SH-SY5Y (cell line): ENCODE measurements around the gene CCDC122.

ENCODE experiments used
- GATA2 ChIP-seq: IDR thresholded peaks from 2 replicates; pipeline ENCODE4 v1.6.1; 2011; ENCODE audit warnings: mild to moderate bottlenecking, low read depth, low read length
- GATA3 ChIP-seq: IDR thresholded peaks from 2 replicates; pipeline ENCODE4 v1.6.1; 2011; ENCODE audit warnings: low read depth, mild to moderate bottlenecking, low read length, moderate library complexity

Gene CCDC122

DNA sequence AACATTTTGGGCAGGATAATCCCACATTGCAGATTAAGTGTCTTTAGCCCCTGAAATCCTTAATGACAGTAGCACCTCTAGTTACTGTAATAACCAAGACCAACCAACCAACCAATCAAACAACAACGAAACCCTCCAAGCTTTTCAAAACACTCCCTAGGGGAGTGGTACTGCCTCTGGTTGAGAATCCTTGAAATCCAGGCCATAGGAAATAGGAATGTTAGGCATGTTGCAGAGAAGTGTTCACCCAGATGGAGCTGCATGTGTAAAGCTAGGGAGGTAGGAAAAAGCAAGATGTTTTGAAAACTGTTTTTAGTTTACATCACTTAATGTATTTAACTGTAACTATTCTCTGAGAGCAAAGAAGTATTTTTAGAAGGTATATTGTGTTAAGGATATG, 4.7 kb upstream of the CCDC122 start:
- TF ChIP-seq GATA2 = no peak
- TF ChIP-seq GATA3 = no peak

DNA sequence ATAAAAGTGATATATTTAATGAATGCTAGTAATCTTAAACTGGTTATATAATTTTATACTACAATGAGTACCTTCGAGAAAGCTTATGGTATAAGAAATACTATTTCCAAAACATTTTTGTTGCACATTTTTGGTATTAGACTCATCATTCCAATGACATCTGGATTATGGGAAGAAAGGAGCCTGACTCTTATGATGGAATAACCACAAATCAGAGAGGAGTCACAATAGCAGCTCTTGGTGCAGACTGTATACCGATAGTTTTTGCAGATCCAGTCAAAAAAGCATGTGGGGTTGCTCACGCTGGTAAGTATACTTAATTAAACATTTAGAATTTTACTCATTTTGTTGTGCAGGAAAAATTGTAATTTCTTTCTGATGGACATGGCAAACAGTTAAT, 4.1 kb upstream of the CCDC122 start:
- TF ChIP-seq GATA2 = no peak
- no peak for TF ChIP-seq GATA3

- TF ChIP-seq GATA3 (no peak), GATA2 (no peak)
Measured at GRCh38 chr13:43881580-43881979, 2.0 kb upstream of the CCDC122 start.

GRCh38 chr13:43880926-43881325, 1.4 kb upstream of the CCDC122 start:
- no peak for TF ChIP-seq GATA3
- no peak for TF ChIP-seq GATA2

DNA sequence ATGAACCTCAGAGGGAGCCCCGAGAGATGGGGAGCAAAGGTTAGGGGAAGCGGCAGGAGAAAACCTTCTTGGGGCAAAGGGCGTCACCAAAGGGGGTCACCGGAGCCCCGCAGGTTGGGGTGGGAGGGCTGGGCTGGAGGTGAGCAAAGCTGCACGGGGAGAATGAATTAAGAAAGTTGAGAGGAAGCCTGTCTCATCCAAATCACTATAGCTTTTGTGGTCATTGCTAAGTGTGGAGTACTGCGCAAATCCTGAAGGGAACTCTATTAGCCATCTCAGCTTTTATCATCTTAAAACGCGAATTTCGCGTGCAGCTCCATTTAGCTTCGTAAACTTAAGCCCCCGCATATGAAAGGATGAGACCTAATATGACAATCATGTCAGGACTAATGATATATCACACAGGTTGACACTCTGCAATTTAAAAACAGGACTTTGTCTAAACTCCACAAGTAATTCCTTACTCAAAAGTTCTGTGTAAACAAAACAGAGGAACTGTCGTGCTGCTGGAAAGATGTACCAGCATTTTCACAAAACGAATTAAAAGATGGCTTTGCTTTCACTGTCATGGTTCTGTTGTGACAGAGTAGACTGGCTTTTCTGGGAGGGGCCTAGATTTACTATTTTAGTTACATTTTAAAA, 795 bp upstream of the CCDC122 start:
- TF ChIP-seq GATA2 (no peak), GATA3 (no peak)

DNA sequence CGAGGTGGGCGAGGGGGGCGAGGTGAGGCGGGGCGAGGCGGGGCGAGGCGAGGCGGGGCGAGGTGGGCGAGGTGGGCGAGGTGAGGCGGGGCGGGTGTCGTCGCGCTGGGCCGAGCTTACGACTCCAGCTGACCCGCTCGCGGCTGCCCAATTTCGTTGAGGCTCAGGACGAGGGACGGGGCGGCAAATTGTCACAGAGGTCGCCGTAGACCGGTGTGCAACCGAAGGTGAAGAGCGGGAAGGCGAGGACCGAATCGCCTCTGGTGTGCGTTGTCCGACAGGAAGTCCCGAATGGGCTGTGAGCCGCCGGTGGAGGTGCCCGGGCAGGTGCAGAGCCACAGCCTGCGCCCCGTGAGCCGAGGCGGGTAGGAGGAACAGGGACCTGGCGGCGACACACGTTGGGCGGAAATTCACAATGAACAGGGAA, 228 bp upstream of the CCDC122 start, which contains the start of gene LACC1:
LACC1 (plus strand) TSS at position 150 of the 427 bp plus-strand sequence. CDS start 1,082 bp downstream, outside the sequence.
- TF ChIP-seq GATA3 = no peak

DNA sequence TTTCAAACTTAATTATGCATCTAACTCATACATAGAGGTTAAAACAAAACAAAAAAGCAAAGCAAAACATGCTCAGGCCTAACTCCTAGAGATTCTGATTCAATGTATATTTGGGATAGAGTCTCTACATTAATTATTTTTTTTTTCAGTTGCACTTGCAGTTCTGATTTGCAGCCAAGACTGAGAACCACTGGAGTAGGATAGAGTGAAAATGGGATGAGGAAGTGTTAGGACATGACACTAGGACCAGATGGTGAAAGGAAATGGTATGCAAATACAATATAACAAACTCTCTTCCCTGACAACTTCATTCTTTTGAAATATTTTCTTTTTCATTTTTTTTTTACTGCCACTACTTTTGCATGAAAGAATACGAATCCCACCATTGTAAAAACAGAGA, 1.8 kb downstream of the CCDC122 start:
- TF ChIP-seq GATA3 (no peak), GATA2 (no peak)

- TF ChIP-seq GATA2 = no peak
- no peak for TF ChIP-seq GATA3
Measured at GRCh38 chr13:43877326-43877725, 2.2 kb downstream of the CCDC122 start.

DNA sequence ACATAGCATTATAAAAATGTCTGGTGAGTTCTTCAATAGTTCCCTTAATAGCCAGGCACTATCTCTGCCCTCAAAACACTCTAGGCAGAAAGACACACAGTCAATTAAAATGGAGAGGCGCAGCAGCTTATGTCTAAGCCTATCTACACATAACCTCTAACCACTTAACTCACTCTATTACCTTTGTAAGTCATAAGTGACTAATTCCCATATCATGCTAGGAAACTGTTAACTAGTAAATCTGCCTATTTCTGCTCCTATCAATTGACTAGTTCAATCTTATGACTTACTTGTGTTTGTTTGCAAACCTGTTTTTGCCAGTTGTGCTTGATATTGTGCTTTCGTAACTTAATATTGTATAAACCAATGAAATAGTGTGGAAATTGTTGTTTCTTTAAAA, 3.2 kb downstream of the CCDC122 start:
- TF ChIP-seq GATA2 (no peak), GATA3 (no peak)

- no peak for TF ChIP-seq GATA2
- TF ChIP-seq GATA3 = no peak
Measured at GRCh38 chr13:43874504-43875092, 4.9 kb downstream of the CCDC122 start.

DNA sequence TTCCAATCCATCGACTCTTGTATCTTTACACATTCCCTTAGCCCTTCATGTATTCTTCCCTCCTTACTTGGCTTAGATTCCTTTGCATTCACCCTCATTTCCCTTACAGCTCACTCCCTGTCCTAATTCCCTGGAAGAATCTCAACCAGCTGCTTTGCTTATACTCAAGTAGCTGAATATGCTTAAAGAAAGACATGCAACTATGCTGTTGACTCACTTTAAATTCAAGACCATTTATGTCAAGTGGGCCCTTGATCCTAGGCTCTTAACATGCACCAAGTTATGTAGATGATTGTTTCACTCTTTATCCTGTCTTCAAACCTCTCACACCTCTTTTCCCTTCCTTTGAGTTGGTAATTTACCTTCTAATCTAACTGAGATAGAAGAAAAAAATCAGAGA, 7.4 kb downstream of the CCDC122 start:
- TF ChIP-seq GATA3 = no peak
- no peak for TF ChIP-seq GATA2

DNA sequence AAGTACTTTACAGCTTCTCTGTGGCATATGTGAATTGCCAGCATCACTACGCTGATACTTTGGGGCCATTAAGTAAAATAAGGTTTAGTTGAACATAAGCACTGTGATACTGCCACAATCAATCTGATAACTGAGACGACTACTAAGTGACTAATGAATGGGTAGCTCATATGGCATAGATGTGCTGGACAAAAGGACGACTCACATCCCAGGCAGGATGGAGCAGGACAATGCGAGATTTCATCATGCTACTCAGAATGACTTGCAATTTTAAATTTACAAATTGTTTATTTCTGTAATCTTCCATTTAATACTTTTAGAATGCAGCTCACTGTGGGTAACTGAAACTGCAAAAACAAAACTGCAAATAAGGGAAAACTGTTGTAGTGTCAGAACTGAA, 13.6 kb downstream of the CCDC122 start:
- TF ChIP-seq GATA3 (no peak), GATA2 (no peak)

DNA sequence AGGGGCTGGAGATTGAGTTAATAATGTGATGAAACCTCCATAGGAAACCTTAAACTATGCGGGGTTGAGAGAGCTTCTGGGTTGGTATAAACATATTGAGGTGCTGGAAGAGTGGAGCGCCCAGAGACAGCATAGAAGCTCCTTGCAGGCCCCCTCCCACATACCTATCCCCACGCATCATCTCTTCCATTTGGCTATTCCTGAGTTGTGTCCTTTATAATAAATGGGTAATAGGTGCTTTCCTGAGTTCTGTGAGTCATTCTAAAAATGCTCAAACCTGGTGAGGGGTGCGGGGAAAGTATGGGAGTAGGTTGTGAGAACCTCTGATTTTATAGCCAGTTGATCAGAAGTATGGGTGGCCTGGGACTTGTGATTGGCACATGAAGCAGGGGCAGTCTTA, 14.6 kb downstream of the CCDC122 start:
- TF ChIP-seq GATA3 (no peak), GATA2 (no peak)

- TF ChIP-seq GATA2 (no peak), GATA3 (no peak)
Measured at GRCh38 chr13:43861863-43862262, 17.7 kb downstream of the CCDC122 start.

DNA sequence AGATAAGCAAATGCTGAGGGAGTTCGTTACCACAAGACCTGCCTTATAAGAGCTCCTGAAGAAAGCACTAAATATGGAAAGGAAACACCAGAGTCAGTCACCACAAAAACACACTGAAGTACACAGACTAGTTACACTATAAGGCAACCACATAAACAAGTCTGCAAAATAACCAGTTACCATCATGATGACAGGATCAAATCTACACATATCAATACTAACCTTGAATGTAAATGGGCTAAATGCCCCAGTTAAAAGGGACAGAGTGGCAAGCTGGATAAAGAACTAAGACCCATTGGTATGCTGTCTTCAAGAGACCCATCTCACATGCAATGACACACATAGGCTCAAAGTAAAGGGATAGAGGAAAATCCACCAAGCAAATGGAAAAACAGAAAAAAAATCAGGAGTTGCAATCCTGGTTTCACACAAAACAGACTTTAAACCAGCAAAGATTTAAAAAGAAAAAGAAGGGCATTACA, 26.6 kb downstream of the CCDC122 start:
- no peak for TF ChIP-seq GATA2
- TF ChIP-seq GATA3 = no peak

DNA sequence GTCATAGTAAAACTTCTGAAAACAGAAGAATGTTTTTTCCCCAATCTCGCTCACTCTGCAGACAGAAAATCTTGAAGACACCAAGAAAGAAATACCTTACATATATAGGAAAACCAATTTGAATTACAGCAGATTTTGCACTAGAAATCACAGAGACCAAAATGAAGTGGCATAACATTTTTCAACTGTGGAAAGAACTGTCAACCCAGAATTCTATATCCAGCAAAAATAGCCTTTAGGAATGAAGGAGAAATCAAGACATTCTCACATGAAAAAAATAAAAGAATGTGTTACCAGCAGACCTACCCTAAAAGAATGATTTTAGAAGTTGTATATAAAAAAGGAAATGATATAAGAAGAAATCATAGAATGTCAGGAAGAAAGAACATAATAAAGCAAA, 28.7 kb downstream of the CCDC122 start:
- TF ChIP-seq GATA3 = no peak
- TF ChIP-seq GATA2 = no peak
